ENCODE results near the gene PDE11A. TPM values are rescaled to one million over a fixed set of nuclear protein-coding genes. Genes with fewer than 3 reads are reported as not detected.

The PDE11A gene
- total RNA-seq, 4 donors from 2014 or later: 0.37 to 1.2 (median 1.1) TPM; not detected in 1

DNA sequence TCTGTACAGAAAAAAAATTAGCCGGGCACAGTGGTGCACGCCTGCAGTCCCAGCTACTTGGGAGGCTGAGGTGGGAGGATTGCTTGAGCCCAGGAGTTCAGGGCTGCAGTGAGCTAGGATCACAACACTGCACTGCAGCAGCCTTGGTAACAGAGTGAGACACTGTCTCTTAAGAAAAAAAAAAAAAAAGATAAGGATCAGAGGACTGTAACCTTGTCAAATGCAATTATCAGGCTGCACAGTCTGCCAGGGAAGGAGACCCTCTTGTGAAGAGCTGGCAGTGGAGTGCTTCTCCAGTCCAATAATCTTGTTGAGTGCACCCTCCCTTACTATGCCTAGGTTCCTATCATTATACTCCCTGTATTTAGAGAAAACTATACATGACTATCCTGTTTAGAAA lies 330.7 kb downstream of the PDE11A start:
- H3K4me3 ChIP-seq: no peak overlapping the region
- TF ChIP-seq POLR2A (IDR thresholded peaks at IDR 0.05) (no peak), EP300 (IDR thresholded peaks at IDR 0.05; ENCODE audit: low read depth) (no peak), POLR2AphosphoS5 (IDR thresholded peaks at IDR 0.05) (no peak)
- TF ChIP-seq, protein P1, sequence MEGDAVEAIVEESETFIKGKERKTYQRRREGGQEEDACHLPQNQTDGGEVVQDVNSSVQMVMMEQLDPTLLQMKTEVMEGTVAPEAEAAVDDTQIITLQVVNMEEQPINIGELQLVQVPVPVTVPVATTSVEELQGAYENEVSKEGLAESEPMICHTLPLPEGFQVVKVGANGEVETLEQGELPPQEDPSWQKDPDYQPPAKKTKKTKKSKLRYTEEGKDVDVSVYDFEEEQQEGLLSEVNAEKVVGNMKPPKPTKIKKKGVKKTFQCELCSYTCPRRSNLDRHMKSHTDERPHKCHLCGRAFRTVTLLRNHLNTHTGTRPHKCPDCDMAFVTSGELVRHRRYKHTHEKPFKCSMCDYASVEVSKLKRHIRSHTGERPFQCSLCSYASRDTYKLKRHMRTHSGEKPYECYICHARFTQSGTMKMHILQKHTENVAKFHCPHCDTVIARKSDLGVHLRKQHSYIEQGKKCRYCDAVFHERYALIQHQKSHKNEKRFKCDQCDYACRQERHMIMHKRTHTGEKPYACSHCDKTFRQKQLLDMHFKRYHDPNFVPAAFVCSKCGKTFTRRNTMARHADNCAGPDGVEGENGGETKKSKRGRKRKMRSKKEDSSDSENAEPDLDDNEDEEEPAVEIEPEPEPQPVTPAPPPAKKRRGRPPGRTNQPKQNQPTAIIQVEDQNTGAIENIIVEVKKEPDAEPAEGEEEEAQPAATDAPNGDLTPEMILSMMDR (IDR thresholded peaks at IDR 0.05): no peak
- in situ Hi-C loops (cut with MboI; ENCODE audit: low pct_ligation_motif_present in 1 of 4, low pct_unique_long_range_greater_than_20kb in 1 of 4, low sequenced_read_pairs in 3 of 4) (loop anchor here in 3 of 4 donors (25.0 kb wide), 2 partner anchors 405 to 580 kb away; no protein-coding TSS in a partner anchor), intact Hi-C loops (cut with DNase I; ENCODE audit: low total_unique reads) (no loop called here)
- no peak overlapping the region for H3K27ac ChIP-seq
- no peaks in the 10 kb centered on the region for H3K27me3 ChIP-seq
- DNase-seq: no peak
- WGBS, 2 donors (ENCODE audit: low coverage in 1 of 2): 97 to 100% methylated on average over 2 of the region's 2 CpGs
- H3K9me3 ChIP-seq: no peaks in the 10 kb centered on the region
- H3K36me3 ChIP-seq: no peaks in the 10 kb centered on the region
- peaks cover 0 to 5% (median 0%) of the 10 kb centered on the region in 4 donors for H3K4me1 ChIP-seq

GRCh38 chr2:177740700-177741099 lies 331.9 kb downstream of the PDE11A start:
- H3K36me3 ChIP-seq: no peaks in the 10 kb centered on the region
- WGBS, 2 donors (ENCODE audit: low coverage in 1 of 2): 77% methylated on average over 1 of the region's 1 CpG; no CpG with 5 or more reads in 1 of the 2 donors
- H3K9me3 ChIP-seq: no peaks in the 10 kb centered on the region
- DNase-seq: no peak
- H3K27ac ChIP-seq: no peak overlapping the region
- H3K4me3 ChIP-seq: no peak overlapping the region
- TF ChIP-seq POLR2A (IDR thresholded peaks at IDR 0.05): no peak
- no peak for TF ChIP-seq EP300 (IDR thresholded peaks at IDR 0.05; ENCODE audit: low read depth)
- TF ChIP-seq, protein P1 (IDR thresholded peaks at IDR 0.05): no peak
- TF ChIP-seq POLR2AphosphoS5 (IDR thresholded peaks at IDR 0.05): no peak
- in situ Hi-C loops (cut with MboI; ENCODE audit: low pct_ligation_motif_present in 1 of 4, low pct_unique_long_range_greater_than_20kb in 1 of 4, low sequenced_read_pairs in 3 of 4): loop anchor here in 3 of 4 donors (25.0 kb wide), 2 partner anchors 403 to 578 kb away; no protein-coding TSS in a partner anchor
- intact Hi-C loops (cut with DNase I; ENCODE audit: low total_unique reads): no loop called here
- no peaks in the 10 kb centered on the region for H3K27me3 ChIP-seq
- H3K4me1 ChIP-seq: peaks cover 0 to 5% (median 0%) of the 10 kb centered on the region in 4 donors

- Histone ChIP-seq H3K9me3 (no peaks in the 10 kb centered on the region), H3K27me3 (no peaks in the 10 kb centered on the region), H3K4me1 (peaks cover 0 to 5% (median 0%) of the 10 kb centered on the region in 4 donors), H3K36me3 (no peaks in the 10 kb centered on the region), H3K27ac (no peak overlapping the region), H3K4me3 (no peak overlapping the region)
- no peak for DNase-seq
- intact Hi-C loops (cut with DNase I; ENCODE audit: low total_unique reads) (no loop called here), in situ Hi-C loops (cut with MboI; ENCODE audit: low pct_ligation_motif_present in 1 of 4, low pct_unique_long_range_greater_than_20kb in 1 of 4, low sequenced_read_pairs in 3 of 4) (loop anchor here in 3 of 4 donors (25.0 kb wide), 2 partner anchors 401 to 576 kb away; no protein-coding TSS in a partner anchor)
- WGBS, 2 donors (ENCODE audit: low coverage in 1 of 2): 55 to 58% methylated on average over 2 to 7 of the region's 7 CpGs
- TF ChIP-seq POLR2A (IDR thresholded peaks at IDR 0.05) (no peak), EP300 (IDR thresholded peaks at IDR 0.05; ENCODE audit: low read depth) (no peak), POLR2AphosphoS5 (IDR thresholded peaks at IDR 0.05) (no peak)
- TF ChIP-seq, protein P1 (IDR thresholded peaks at IDR 0.05): no peak
Measured at GRCh38 chr2:177738461-177739235, 333.9 kb downstream of the PDE11A start.

GRCh38 chr2:177735318-177735803 lies 337.2 kb downstream of the PDE11A start:
- WGBS, 2 donors (ENCODE audit: low coverage in 1 of 2): 91 to 94% methylated on average over 4 to 6 of the region's 6 CpGs
- intact Hi-C loops (cut with DNase I; ENCODE audit: low total_unique reads) (no loop called here), in situ Hi-C loops (cut with MboI; ENCODE audit: low pct_ligation_motif_present in 1 of 4, low pct_unique_long_range_greater_than_20kb in 1 of 4, low sequenced_read_pairs in 3 of 4) (loop anchor here in 3 of 4 donors (25.0 kb wide), 2 partner anchors 398 to 573 kb away; no protein-coding TSS in a partner anchor)
- no peak for TF ChIP-seq EP300 (IDR thresholded peaks at IDR 0.05; ENCODE audit: low read depth)
- TF ChIP-seq POLR2A (IDR thresholded peaks at IDR 0.05): no peak
- TF ChIP-seq, protein P1 (IDR thresholded peaks at IDR 0.05): no peak
- no peak for TF ChIP-seq POLR2AphosphoS5 (IDR thresholded peaks at IDR 0.05)
- no peak for DNase-seq
- Histone ChIP-seq H3K36me3 (no peaks in the 10 kb centered on the region), H3K27me3 (no peaks in the 10 kb centered on the region), H3K27ac (no peak overlapping the region), H3K9me3 (no peaks in the 10 kb centered on the region), H3K4me3 (no peak overlapping the region), H3K4me1 (peaks cover 0 to 5% (median 0%) of the 10 kb centered on the region in 4 donors)

All from transverse colon (tissue), 4 donors.